Measurements from ENCODE around the gene INA. TPM values are rescaled to one million over a fixed set of nuclear protein-coding genes. Genes with fewer than 3 reads are reported as not detected.

INA gene
- total RNA-seq, 5 donors from 2014 or later (not counting 1 experiment from before 2014, with no cell fraction given), result not detected

GRCh38 chr10:103291588-103291987 lies 14.7 kb downstream of the INA start:
- Mint-ChIP-seq H3K4me1 (no peaks in the 10 kb centered on the region), H3K36me3 (no peaks in the 10 kb centered on the region), H3K27ac (no peak overlapping the region), H3K4me3 (no peak overlapping the region), H3K27me3 (peaks cover 14 to 44% of the 10 kb centered on the region in 2 donors), H3K9me3 (no peaks in the 10 kb centered on the region)
- DNase-seq (no peak), ATAC-seq (replicated peaks in 1 of 4) (no peak)
- Histone ChIP-seq H3K4me1 (ENCODE audit: control insufficient read depth in 1 of 2, extremely low read depth in 1 of 2, insufficient read depth in 2 of 2, low read length in 2 of 2) (no peaks in the 10 kb centered on the region), H3K27me3 (replicated peaks in 1 of 2; ENCODE audit: control insufficient read depth in 2 of 2, extremely low read depth in 1 of 2, insufficient read depth in 2 of 2, low read length in 1 of 2) (peaks cover 0 to 14% of the 10 kb centered on the region in 2 experiments), H3K36me3 (ENCODE audit: control insufficient read depth in 2 of 2, extremely low read depth in 1 of 2, insufficient read depth in 1 of 2, low read length in 1 of 2) (no peaks in the 10 kb centered on the region), H3K27ac (ENCODE audit: low read length) (no peak overlapping the region), H3K9me3 (no peaks in the 10 kb centered on the region), H3K4me3 (ENCODE audit: control insufficient read depth in 1 of 2, extremely low read depth in 1 of 2, low read length in 1 of 2) (no peak overlapping the region)
- ChIA-PET POLR2A (interaction anchor here in 1 of 2 donors (0.6 kb wide), 1 partner anchor 262 kb away, joined by 3 read pairs; no protein-coding TSS in a partner anchor), CTCF (no interaction called here)
- WGBS (ENCODE audit: insufficient coverage), result 100% methylated on average over 1 of the region's 4 CpGs

GRCh38 chr10:103295374-103296015 lies 18.6 kb downstream of the INA start:
- WGBS (ENCODE audit: insufficient coverage), result no CpG with 5 or more reads among the region's 2 CpGs

GRCh38 chr10:103307594-103307993 lies 30.7 kb downstream of the INA start:
- no peaks in the 10 kb centered on the region for H3K27me3 ChIP-seq (replicated peaks in 1 of 2; ENCODE audit: control insufficient read depth in 2 of 2, extremely low read depth in 1 of 2, insufficient read depth in 2 of 2, low read length in 1 of 2)
- CTCF ChIA-PET, result no interaction called here
- no peaks in the 10 kb centered on the region for H3K9me3 ChIP-seq
- no peak overlapping the region for H3K27ac ChIP-seq (ENCODE audit: low read length)
- Mint-ChIP-seq H3K27me3 (no peaks in the 10 kb centered on the region), H3K4me1 (no peaks in the 10 kb centered on the region), H3K36me3 (peaks cover 34% of the 10 kb centered on the region), H3K4me3 (no peak overlapping the region), H3K9me3 (no peaks in the 10 kb centered on the region), H3K27ac (no peak overlapping the region)
- H3K4me3 ChIP-seq (ENCODE audit: control insufficient read depth in 1 of 2, extremely low read depth in 1 of 2, low read length in 1 of 2), result no peak overlapping the region
- POLR2A ChIA-PET, result no interaction called here
- WGBS (ENCODE audit: insufficient coverage), result 100% methylated on average over 4 of the region's 5 CpGs
- DNase-seq, result no peak
- H3K36me3 ChIP-seq (ENCODE audit: control insufficient read depth in 2 of 2, extremely low read depth in 1 of 2, insufficient read depth in 1 of 2, low read length in 1 of 2), result peaks cover 4 to 24% of the 10 kb centered on the region in 2 donors
- no peak for ATAC-seq (replicated peaks in 1 of 4)
- no peaks in the 10 kb centered on the region for H3K4me1 ChIP-seq (ENCODE audit: control insufficient read depth in 1 of 2, extremely low read depth in 1 of 2, insufficient read depth in 2 of 2, low read length in 2 of 2)

More at GRCh38 chr10:103295374-103296015, 18.6 kb downstream of the INA start:
- no peak overlapping the region for H3K27ac ChIP-seq (ENCODE audit: low read length)
- no peaks in the 10 kb centered on the region for H3K36me3 ChIP-seq (ENCODE audit: control insufficient read depth in 2 of 2, extremely low read depth in 1 of 2, insufficient read depth in 1 of 2, low read length in 1 of 2)
- no peaks in the 10 kb centered on the region for H3K4me1 Mint-ChIP-seq
- no peaks in the 10 kb centered on the region for H3K4me1 ChIP-seq (ENCODE audit: control insufficient read depth in 1 of 2, extremely low read depth in 1 of 2, insufficient read depth in 2 of 2, low read length in 2 of 2)
- no peak overlapping the region for H3K4me3 ChIP-seq (ENCODE audit: control insufficient read depth in 1 of 2, extremely low read depth in 1 of 2, low read length in 1 of 2)
- no peaks in the 10 kb centered on the region for H3K9me3 ChIP-seq
- POLR2A ChIA-PET, result no interaction called here
- H3K9me3 Mint-ChIP-seq, result no peaks in the 10 kb centered on the region
- H3K4me3 Mint-ChIP-seq, result no peak overlapping the region
- no peak overlapping the region for H3K27ac Mint-ChIP-seq
- CTCF ChIA-PET, result no interaction called here
- ATAC-seq (replicated peaks in 1 of 4) (no peak), DNase-seq (no peak)
- H3K36me3 Mint-ChIP-seq, result no peaks in the 10 kb centered on the region
- H3K27me3 Mint-ChIP-seq, result peaks cover 0 to 13% of the 10 kb centered on the region in 2 donors
- H3K27me3 ChIP-seq (replicated peaks in 1 of 2; ENCODE audit: control insufficient read depth in 2 of 2, extremely low read depth in 1 of 2, insufficient read depth in 2 of 2, low read length in 1 of 2), result peaks cover 0 to 8% of the 10 kb centered on the region in 2 experiments

GRCh38 chr10:103310197-103310596 lies 33.3 kb downstream of the INA start:
- WGBS (ENCODE audit: insufficient coverage), result no CpG with 5 or more reads among the region's 1 CpG
- DNase-seq (no peak), ATAC-seq (replicated peaks in 1 of 4) (no peak)
- POLR2A ChIA-PET, result no interaction called here
- Histone ChIP-seq H3K36me3 (ENCODE audit: control insufficient read depth in 2 of 2, extremely low read depth in 1 of 2, insufficient read depth in 1 of 2, low read length in 1 of 2) (peaks cover 4 to 24% of the 10 kb centered on the region in 2 donors), H3K27me3 (replicated peaks in 1 of 2; ENCODE audit: control insufficient read depth in 2 of 2, extremely low read depth in 1 of 2, insufficient read depth in 2 of 2, low read length in 1 of 2) (no peaks in the 10 kb centered on the region), H3K4me1 (ENCODE audit: control insufficient read depth in 1 of 2, extremely low read depth in 1 of 2, insufficient read depth in 2 of 2, low read length in 2 of 2) (no peaks in the 10 kb centered on the region), H3K9me3 (no peaks in the 10 kb centered on the region), H3K27ac (ENCODE audit: low read length) (no peak overlapping the region), H3K4me3 (ENCODE audit: control insufficient read depth in 1 of 2, extremely low read depth in 1 of 2, low read length in 1 of 2) (no peak overlapping the region)
- Mint-ChIP-seq H3K27ac (no peak overlapping the region), H3K4me1 (no peaks in the 10 kb centered on the region), H3K27me3 (no peaks in the 10 kb centered on the region), H3K4me3 (no peak overlapping the region), H3K9me3 (no peaks in the 10 kb centered on the region), H3K36me3 (peaks cover 32% of the 10 kb centered on the region)
- CTCF ChIA-PET, result interaction anchor here in 1 of 2 donors (0.7 kb wide), 1 partner anchor 466 kb away, joined by 4 read pairs; no protein-coding TSS in a partner anchor

- Histone ChIP-seq H3K4me3 (ENCODE audit: control insufficient read depth in 1 of 2, extremely low read depth in 1 of 2, low read length in 1 of 2) (no peak overlapping the region), H3K36me3 (ENCODE audit: control insufficient read depth in 2 of 2, extremely low read depth in 1 of 2, insufficient read depth in 1 of 2, low read length in 1 of 2) (peaks cover 7 to 13% of the 10 kb centered on the region in 2 donors), H3K4me1 (ENCODE audit: control insufficient read depth in 1 of 2, extremely low read depth in 1 of 2, insufficient read depth in 2 of 2, low read length in 2 of 2) (no peaks in the 10 kb centered on the region), H3K27ac (ENCODE audit: low read length) (no peak overlapping the region), H3K9me3 (no peaks in the 10 kb centered on the region), H3K27me3 (replicated peaks in 1 of 2; ENCODE audit: control insufficient read depth in 2 of 2, extremely low read depth in 1 of 2, insufficient read depth in 2 of 2, low read length in 1 of 2) (no peaks in the 10 kb centered on the region)
- Mint-ChIP-seq H3K9me3 (no peaks in the 10 kb centered on the region), H3K36me3 (peaks cover 26% of the 10 kb centered on the region), H3K27me3 (no peaks in the 10 kb centered on the region), H3K4me3 (no peak overlapping the region), H3K27ac (no peak overlapping the region), H3K4me1 (no peaks in the 10 kb centered on the region)
- ATAC-seq (replicated peaks in 1 of 4) (no peak), DNase-seq (no peak)
- POLR2A ChIA-PET, result no interaction called here
- CTCF ChIA-PET, result no interaction called here
These were observed 39.1 kb downstream of the INA start for GRCh38 chr10:103316087-103316486.

GRCh38 chr10:103327906-103328305 lies 51.0 kb downstream of the INA start:
- Mint-ChIP-seq H3K4me3 (no peak overlapping the region), H3K4me1 (no peaks in the 10 kb centered on the region), H3K27ac (no peak overlapping the region), H3K36me3 (peaks cover 18% of the 10 kb centered on the region), H3K27me3 (no peaks in the 10 kb centered on the region), H3K9me3 (no peaks in the 10 kb centered on the region)
- ATAC-seq (replicated peaks in 1 of 4) (no peak), DNase-seq (no peak)
- Histone ChIP-seq H3K36me3 (ENCODE audit: control insufficient read depth in 2 of 2, extremely low read depth in 1 of 2, insufficient read depth in 1 of 2, low read length in 1 of 2) (peaks cover 11 to 19% of the 10 kb centered on the region in 2 donors), H3K9me3 (no peaks in the 10 kb centered on the region), H3K27ac (ENCODE audit: low read length) (no peak overlapping the region), H3K4me3 (ENCODE audit: control insufficient read depth in 1 of 2, extremely low read depth in 1 of 2, low read length in 1 of 2) (no peak overlapping the region), H3K4me1 (ENCODE audit: control insufficient read depth in 1 of 2, extremely low read depth in 1 of 2, insufficient read depth in 2 of 2, low read length in 2 of 2) (no peaks in the 10 kb centered on the region), H3K27me3 (replicated peaks in 1 of 2; ENCODE audit: control insufficient read depth in 2 of 2, extremely low read depth in 1 of 2, insufficient read depth in 2 of 2, low read length in 1 of 2) (no peaks in the 10 kb centered on the region)
- ChIA-PET CTCF (no interaction called here), POLR2A (interaction anchor here (0.5 kb wide), 2 partner anchors 70 to 1293 kb away, joined by 3 read pairs; no protein-coding TSS in a partner anchor)
- 70% methylated on average over 2 of the region's 7 CpGs for WGBS (ENCODE audit: insufficient coverage)
